LNCaP clone FGC (cell line): ENCODE results near the gene ZNF782.

Experiments used
- DNase-seq: peaks from one replicate; pipeline ENCODE4 v3.0.0-alpha.2; 2011; ENCODE audit warnings: low read depth
- H3K4me3 ChIP-seq: 2 replicates; pipeline ENCODE4 v1.5.1; 2011; ENCODE audit warnings: mild to moderate bottlenecking, low read depth, low read length, control low read depth
- CTCF ChIP-seq: IDR thresholded peaks from 2 replicates; pipeline ENCODE4 v1.5.1; 2012; ENCODE audit warnings: mild to moderate bottlenecking; ENCODE audit not compliant: control insufficient read depth, insufficient read depth; ENCODE audit errors: extremely low read depth

ZNF782 gene

GRCh38 chr9:96782235-96782634 is 72.1 kb downstream of the ZNF782 start:
- no peak for DNase-seq
- H3K4me3 ChIP-seq = no peak overlapping the region

GRCh38 chr9:96781552-96781951 is 72.8 kb downstream of the ZNF782 start:
- H3K4me3 ChIP-seq = no peak overlapping the region
- DNase-seq = no peak
- TF ChIP-seq CTCF = no peak

More at GRCh38 chr9:96782235-96782634, 72.1 kb downstream of the ZNF782 start:
- TF ChIP-seq CTCF = no peak

GRCh38 chr9:96779089-96779488 is 75.2 kb downstream of the ZNF782 start:
- DNase-seq = no peak
- peak overlapping the region; percentile 73; the same call in 1 of the 2 replicates for H3K4me3 ChIP-seq
- TF ChIP-seq CTCF = no peak

GRCh38 chr9:96777426-96777864 is 76.9 kb downstream of the ZNF782 start:
- TF ChIP-seq CTCF = no peak
- peak overlapping the region; percentile 73 for H3K4me3 ChIP-seq
- DNase-seq = no peak

GRCh38 chr9:96771124-96771523 is 83.2 kb downstream of the ZNF782 start:
- H3K4me3 ChIP-seq = no peak overlapping the region
- TF ChIP-seq CTCF = no peak
- no peak for DNase-seq

- DNase-seq = no peak
- no peak for TF ChIP-seq CTCF
- H3K4me3 ChIP-seq = no peak overlapping the region
These were observed 84.3 kb downstream of the ZNF782 start for GRCh38 chr9:96769989-96770388.
